GM18508 (cell line): ENCODE measurements around the gene PIEZO1.
A peak's percentile ranks its signal among the peaks of the same experiment; 100 is the strongest.

Experiments
- ATAC-seq: cut with Tn5 transposase; IDR thresholded peaks from one replicate; pipeline ENCODE4 v1.9.1; 2021; ENCODE audit warnings: moderate number of reproducible peaks; ENCODE audit not compliant: insufficient read depth, unreplicated experiment

PIEZO1 gene

GRCh38 chr16:88817785-88818574 lies 33.0 kb upstream of the PIEZO1 start:
- ATAC-seq: no peak

DNA sequence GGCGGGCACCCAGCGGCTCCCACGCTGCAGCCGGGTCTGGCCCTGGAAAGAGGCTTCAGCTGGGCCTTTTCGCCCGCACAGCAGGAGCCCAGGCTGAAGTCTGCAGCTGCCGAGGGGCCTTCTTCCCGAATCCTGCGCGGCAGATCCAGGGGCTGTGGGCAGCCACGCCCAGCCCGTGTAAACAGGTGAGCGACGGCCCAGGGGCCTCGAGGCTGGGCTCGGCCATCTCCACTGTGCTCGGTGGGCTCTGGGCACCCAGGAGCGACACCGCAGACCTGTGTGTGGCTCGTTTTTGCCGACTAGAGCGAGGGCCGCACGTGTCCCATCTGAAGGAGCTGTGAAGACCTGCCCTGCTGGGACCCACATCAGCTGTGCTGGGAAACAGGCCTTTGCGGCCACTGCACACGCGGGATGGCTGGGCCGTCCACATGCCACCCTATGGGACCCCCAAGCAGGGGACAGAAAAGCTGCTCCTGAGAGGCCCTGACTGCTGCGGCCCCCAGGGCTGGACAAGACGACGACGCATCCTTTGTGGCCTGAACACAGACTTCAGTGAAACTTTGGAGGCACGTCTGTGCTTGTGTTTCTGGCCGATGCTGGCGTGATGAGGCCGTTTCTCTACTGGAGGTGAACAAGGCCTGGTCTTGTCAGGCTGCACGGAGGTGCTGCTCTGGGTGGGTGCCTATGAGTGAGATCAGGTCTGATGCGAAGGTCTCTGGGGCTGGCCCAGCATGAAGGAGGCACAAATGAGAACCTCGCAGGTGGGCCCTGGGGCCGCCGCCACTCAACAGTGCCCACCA lies 31.9 kb upstream of the PIEZO1 start:
- ATAC-seq: no peak

- no peak for ATAC-seq
These were observed 31.0 kb upstream of the PIEZO1 start for GRCh38 chr16:88815901-88816589.

- ATAC-seq: no peak
These were observed 30.2 kb upstream of the PIEZO1 start for GRCh38 chr16:88815227-88815626.

DNA sequence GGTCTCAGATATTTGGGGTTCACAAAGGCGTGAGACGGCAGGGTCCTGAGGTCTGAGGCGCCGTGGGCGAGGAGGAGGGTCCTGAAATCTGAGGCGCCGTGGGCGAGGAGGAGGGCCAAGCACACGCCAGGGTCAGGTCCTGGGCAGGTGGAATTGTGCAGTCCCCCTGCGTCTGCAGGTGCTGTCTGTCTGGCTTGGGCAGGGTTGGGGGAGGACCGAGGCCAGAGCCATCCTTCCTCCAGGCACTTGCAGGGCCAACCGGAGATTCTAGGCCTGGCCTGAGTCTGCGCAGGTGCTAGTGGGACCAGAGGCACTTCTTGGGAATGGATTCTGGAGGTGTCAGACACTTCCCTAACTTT lies 29.1 kb upstream of the PIEZO1 start:
- ATAC-seq: no peak

GRCh38 chr16:88813269-88814143 lies 28.5 kb upstream of the PIEZO1 start:
- ATAC-seq: no peak

- no peak for ATAC-seq
These were observed 27.7 kb upstream of the PIEZO1 start for GRCh38 chr16:88812513-88813268.

DNA sequence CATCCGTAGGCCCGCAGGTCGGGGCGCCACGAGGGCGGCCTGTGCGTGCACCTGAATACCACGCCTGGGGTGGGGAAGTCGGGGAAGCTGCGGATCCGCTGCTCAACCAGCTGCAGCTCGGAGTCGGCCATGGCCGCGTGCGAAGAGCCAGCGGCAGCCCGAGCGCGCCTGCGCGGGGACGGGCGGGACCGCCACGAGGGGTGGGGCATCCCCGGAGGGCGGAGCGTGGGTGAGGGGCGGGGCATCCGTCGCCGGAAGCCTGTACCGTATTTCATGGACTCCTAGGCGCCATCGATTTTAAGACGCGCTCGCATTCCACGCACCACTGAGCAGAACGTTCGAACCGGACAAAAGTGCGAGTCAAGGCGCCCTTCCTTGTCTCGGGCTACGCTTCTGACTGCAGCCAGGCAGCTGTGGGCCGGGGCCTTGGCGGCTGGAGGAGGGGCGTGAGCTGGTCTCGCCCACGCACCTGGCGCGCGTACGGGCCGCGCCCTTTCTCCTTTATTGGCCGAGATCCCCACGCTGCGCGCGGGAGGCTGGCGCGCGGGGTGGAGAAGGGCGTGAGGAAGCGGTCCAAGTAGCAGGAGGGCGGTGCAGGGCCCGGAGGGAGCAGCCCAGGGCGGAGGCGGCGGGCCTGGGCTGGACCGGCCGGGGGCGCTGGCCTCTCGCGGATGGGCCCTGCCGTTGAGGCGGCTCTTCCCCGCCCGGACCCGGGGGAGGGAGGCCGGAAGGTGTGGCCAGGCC lies 26.9 kb upstream of the PIEZO1 start, which contains the start of gene APRT:
APRT (minus strand) TSS at position 160 of the 744 bp plus-strand sequence; CDS start at position 131, 29 bp downstream.
- peak; percentile 47 for ATAC-seq

GRCh38 chr16:88810912-88811768 lies 26.1 kb upstream of the PIEZO1 start:
- ATAC-seq: peak; percentile 24

DNA sequence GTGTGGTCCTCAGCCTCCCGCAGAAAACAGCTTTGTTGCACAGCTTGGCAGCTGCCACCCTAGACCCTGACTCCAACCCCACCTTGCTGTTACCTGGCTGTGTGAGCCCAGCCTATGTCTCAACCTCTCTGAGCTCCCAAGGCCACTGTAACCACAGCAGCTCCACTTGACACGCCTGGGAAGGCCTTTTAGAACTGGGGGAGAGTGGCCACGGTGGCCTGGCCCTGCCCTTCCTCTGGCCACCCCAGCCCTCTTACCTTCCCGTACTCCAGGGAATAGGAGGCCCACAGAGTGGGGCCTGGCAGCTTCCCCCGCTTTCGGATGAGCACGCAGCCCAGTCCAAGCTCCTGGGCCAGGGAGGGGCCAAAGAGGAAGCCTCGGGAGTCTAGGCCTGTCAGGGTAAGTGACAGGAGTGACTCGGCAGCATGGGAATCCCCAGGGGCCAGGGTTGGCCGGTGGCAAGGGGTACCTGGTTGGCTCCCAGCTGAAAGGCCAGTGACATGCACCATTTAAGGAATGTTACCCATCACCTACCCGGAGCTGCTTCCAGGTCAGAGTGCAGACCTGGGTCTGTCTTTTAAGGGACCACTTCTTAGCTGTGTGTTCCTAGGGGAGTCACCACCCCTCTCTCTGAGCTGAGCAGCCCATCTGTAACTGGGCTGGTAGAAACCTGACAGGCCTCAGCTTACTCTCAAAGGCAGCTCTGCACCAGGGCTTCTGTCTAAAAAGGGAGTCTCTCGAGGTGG lies 25.3 kb upstream of the PIEZO1 start:
- ATAC-seq: no peak

GRCh38 chr16:88809676-88810165 lies 24.7 kb upstream of the PIEZO1 start:
- ATAC-seq: no peak

- ATAC-seq: no peak
These were observed 24.2 kb upstream of the PIEZO1 start for GRCh38 chr16:88809068-88809675.

DNA sequence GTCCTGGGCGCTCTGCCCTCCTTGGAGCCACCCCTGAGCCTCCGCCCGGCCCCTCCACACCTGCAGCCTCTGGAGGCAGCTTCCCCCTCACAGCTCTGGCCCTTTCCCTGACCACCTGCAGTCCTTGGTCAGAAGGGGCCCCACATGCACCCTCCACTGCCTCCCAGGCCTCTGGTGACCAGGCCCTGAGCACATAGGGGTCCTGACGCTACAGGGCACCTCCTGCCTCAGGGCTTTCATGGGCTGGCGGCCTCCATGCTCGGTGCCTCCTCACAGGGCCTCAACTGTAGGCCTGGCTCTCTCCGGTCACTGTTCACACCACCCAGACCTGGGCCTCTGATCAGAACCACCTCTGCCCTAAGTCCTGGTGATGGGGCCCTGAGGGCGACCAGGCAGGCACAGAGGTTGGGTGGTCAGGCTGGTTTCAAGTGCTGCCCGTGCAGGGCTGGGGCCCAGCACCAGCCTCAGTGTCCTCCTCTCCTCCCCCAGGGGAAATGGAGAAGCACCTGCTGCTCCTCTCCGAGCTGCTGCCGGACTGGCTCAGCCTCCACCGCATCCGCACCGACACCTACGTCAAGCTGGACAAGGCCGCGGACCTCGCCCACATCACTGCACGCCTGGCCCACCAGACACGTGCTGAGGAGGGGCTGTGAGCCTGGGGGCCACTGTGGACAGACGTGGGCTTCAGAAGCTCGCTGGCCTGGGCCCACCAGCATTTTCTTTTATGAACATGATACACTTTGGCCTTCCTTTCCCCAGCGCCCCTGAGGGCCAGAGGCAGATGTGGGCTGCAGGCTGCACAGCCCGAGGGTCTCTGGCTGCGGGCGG lies 22.8 kb upstream of the PIEZO1 start:
- ATAC-seq: no peak

- no peak for ATAC-seq
These were observed 22.2 kb upstream of the PIEZO1 start for GRCh38 chr16:88807142-88807625.

DNA sequence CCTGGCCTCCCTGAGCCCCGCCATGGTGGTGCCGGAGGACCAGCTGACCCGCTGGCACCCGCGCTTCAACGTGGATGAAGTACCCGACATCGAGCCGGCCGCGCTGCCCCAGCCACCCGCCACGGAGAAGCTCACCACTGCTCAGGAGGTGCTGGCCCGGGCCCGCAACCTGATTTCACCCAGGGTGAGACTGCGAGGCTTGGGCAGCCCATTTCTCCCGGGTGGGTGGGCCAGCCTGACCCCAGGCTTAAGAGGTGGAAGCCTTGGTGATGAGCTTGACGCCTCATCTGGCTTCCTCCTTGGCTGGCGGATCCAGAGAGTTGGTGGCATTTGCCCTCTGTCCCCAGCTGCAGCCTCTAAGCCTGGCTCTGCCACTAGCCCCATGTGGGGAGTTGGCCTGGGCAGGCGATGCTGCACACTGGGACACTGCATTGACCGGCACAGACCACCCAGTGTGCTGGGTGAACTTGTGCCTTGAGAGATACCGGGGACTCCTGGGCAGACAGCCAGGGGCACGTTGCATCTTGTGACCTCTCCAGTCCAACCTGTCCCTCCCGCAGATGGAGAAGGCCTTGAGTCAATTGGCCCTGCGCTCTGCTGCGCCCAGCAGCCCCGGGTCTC lies 21.6 kb upstream of the PIEZO1 start:
- no peak for ATAC-seq
